CD4-positive, alpha-beta T cell treated with Interleukin-1 beta for 1 hour (primary cell): ENCODE data around the gene ITPR1.

ENCODE experiments used
- DNase-seq, 2 donors: peaks; one replicate each; pipeline ENCODE4 v3.0.0-alpha.2; 2020 to 2022

The ITPR1 gene

DNA sequence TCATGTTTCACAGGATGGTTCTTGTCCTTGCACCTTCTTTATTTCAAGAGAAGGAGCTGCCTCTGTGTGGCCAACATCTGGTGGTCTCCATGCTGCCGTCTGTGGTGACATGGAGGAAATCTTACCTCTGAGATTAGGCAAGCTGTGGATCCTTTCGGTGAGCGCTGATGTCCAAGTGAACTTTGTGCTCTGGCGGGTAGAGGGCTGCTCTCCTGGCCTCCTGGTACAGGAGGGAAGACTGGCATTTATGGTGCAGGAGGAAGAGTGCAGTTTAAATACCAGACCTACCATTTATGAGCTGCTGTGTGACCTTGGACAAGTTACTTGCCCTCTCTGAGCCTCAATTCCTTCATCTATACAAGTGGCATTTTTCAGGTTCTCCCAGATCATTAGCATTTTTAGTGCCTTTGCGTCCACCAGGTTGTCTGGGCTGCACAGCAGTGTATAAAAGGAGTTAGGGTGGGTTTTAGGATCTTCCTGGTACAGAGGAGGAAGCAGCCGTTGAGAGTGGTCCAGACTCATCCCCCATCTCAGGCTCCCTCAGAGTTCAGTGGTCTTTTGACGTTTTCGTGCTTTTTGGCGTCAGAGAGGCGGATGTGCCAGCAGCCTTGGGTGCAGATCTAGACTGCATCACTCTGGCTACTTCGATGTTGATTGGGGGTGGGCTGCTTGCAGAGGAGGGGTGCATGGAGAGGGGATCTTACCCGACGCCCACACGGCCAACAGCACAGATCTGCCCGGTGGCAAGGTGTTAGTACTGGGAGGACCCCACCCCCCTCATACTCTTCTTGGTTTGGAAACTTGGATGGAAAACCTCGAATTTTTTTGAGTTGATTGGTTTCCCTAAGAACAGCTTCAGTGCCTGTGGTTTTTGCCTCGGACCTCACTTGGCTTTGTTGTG, 162.2 kb downstream of the ITPR1 start:
- no peak for DNase-seq

DNA sequence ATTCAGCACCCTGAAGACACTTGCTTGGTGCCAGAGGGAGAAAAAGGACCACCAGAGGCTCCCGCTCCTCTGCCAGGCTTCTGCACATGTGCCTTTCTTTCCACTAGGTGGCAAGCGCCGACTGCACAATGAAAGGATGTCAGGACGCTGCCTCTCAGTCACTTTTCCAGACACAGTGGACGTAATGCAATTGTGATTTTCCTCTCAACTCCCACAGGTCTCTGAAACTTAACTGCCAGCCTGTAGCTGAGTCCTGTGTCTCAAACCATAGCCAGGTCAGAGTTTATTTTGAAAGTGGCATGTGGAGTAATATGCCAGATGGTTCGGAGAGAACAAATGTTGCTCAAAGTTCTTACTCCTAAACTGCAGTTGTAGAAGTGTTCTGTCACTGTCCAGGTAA, 162.9 kb downstream of the ITPR1 start:
- DNase-seq: no peak

DNA sequence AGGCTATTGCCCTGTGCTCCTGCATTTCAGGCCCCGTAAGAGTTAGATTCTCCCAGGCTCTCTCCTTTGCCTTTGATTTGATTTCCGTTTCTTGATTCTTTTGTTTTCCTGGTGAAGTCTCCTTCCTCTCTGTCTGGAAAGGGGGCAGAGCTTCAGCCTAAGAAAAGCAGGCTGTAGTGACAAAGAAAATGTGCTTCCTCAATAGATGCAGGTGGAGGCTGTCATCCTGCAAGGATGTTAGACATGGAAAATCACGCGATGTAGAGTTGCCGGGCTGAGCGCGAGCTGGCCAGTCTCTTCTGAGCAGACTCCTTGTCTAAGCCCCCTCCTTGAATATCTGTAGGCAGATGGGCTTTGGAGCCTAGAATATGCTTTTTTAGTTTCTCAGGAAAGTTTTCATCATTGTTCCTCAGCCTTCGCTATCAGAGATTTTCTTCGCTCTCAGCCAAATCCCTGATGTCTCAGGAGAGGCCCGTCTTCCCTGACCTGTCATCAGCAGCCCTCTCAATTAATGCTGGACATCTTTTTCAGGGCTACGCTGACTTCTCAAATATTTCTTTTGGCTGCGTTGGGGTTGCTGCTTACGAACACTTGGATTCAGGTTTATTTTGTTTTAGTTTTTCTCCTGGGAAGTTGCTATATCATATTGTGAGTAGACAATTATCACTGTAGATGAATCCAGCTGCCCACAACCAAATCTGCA, 163.6 kb downstream of the ITPR1 start:
- no peak for DNase-seq

DNA sequence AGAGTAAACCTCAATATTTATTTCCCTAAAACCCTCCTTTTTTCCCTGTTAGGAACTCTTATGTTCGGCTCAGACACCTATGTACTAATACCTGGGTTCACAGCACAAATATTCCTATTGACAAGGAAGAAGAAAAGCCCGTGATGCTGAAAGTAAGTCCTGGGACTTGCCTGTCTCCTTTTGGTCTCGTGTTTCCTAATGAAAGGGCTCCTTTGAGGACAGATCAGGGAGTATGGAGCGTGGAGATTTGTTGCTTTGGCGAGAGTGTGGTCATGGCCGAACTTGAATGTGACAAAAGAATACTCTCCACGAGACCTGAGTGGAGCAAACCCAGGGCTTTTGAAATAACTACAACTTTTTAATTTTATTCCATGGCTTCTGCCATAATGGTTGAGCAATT, 167.8 kb downstream of the ITPR1 start:
- no peak for DNase-seq

DNA sequence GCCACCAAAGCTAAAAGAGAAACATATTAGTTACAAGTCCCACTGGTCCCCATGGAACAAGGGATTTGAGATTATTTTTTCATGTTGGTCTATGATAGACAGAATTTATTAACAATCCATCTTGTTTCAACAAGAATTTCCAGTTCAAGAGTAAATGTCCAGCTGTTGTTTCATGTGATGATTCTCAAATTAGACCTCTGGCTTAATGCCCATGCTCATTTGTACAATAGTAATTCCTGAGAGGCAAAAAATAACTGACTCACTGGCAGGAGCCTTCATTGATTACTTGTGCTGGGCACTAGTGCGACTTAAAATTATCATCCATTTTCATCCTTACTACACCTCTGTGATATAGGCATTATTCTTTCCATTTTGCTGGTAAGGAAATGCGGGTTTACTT, 171.3 kb downstream of the ITPR1 start:
- no peak for DNase-seq

DNA sequence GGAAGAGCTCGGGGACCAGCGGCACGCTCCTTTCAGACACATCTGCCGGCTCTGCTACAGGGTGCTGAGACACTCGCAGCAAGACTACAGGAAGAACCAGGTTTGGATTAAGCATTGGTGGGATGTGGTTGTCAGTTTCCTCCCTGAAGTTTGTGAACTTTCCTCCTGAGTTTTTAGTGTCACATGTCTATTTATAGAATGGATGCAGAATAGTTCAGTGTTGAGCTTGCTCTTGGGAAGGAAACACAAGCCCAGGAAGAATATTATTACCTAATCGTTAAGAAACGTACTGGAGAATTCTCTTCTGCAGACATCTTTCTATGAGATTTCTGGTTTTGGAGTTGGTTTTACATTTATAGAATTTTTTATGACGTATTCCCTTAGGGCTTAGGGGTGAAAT, 172.0 kb downstream of the ITPR1 start:
- DNase-seq: no peak

DNA sequence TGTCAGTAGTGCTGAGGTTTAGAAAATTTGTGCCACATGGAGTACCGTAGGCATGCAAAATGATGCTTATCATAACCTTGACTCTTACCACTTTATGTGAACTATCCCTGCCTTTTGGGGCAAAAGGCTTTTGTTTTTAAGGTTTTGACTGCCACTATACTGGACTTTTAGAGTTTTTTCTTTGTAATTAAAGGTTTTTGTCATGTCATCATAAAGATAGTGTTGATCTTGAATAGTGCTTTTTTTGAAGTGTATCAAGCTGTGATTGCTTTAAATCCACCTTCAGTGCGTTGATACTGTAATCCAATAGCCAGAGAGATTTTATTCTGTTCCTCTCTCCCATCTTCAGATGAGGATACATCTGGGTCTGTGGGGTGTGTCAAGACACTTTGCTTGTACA, 172.9 kb downstream of the ITPR1 start:
- no peak for DNase-seq

DNA sequence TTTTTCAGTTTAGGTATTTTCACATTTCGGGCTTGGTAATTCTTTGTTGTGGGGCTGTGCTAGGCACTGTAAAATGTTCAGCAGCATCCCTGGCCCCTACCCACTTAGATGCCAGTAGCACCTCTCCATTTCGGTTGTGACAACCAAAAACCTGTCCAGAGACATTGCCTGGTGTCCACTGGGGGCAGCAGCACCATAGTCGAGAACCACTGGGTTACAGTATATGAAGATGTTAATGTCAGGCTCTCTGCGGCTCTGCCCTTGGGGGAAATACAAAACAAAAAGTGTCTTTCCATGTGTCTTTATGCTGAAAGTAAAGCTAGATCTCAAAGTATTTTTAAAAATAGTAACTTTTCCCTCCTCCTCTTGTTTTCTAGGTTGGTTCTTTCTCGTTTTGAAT, 177.2 kb downstream of the ITPR1 start:
- DNase-seq: no peak

DNA sequence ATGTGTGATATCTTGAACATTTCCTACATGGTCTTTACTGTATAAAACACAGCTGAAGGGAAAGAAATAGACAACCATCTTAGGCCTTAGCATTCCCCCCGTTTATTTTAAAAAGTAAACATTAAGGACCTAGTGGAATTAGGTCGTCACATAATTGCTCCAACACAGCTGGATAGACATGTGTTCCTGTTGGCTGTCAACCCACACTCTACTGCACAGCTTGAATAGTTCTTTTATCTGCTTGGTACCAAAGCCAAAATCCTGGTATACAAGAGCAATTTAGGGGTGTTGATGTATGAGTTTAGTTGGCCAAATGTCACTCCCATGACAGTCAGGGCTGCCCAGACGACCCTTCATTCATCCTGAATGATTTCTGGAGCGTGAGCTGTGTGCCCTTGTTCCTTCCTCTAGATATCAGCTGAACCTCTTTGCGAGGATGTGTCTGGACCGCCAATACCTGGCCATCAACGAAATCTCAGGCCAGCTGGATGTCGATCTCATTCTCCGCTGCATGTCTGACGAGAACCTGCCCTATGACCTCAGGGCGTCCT, 179.7 kb downstream of the ITPR1 start:
- no peak for DNase-seq

DNA sequence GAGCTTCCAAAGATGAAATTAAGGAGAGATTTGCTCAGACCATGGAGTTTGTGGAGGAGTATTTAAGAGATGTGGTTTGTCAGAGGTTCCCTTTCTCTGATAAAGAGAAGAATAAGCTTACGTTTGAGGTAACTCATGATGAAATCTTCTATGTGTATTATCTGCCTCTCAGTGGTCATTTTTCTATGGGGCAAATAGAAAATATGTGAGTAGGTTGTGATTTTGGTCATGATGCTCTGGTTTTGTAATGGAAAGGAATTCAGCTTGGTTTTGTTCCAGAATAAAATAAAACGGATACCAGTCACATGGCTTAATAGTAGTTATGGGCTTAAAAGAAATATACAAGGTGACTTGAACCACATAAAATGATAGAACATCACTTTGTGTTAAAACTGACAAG, 181.1 kb downstream of the ITPR1 start:
- DNase-seq: no peak

DNA sequence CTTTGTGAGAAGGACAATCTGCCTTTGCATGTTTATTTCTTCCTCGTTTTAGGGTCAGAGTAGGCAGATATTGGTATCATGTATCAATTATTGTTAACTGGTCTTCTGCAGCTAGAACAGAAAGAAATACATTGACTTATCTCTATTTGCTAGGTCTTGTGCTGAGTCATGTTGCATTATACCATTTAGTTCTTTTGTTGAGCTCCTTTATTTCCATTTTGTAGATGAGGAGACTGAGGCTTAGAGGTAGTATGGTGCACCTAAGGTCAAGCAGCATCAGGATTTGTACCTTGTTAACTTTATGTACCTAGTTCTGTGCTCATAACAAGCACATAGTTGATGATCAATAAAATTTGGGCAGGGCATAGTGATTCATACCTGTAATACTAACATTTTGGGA, 182.6 kb downstream of the ITPR1 start:
- DNase-seq: no peak

DNA sequence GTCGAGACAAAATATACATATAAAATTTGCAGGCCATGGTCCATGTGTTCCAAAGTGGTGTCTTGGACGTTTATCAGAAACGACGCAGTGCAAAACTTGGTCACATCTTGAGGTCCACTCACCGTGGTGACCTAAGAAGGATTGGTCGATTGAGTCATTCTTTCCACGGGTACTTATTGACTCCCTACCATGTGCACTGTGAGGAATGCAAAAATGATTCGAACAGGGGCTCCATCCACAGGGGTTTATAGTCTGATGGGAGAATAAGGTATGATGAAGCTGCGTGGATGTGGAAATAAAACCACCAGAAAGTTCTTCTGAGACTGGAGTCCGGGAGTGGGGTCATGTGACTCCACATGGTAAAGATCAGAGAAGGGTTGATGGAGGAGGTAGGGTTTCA, 185.2 kb downstream of the ITPR1 start:
- DNase-seq: no peak

DNA sequence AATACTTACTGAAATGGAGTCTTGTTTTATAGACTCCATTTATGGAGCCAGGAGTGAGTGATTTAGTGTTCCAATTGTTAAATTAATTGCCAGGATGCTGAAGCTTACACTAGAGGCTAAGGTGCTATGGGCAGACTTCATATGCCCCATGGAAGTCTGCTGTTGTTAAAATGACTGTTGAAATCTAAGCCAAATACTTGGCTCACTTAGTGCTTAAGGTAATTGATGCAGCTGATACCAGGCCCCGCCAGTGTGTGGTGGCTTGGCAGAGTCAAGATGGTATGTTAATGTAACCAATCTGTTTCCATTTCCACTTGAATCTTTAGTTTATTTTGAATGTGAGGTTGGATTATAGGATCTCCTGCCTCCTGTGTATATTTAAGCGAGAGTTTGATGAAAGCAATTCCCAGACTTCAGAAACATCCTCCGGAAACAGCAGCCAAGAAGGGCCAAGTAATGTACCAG, 187.1 kb downstream of the ITPR1 start:
- DNase-seq: no peak

DNA sequence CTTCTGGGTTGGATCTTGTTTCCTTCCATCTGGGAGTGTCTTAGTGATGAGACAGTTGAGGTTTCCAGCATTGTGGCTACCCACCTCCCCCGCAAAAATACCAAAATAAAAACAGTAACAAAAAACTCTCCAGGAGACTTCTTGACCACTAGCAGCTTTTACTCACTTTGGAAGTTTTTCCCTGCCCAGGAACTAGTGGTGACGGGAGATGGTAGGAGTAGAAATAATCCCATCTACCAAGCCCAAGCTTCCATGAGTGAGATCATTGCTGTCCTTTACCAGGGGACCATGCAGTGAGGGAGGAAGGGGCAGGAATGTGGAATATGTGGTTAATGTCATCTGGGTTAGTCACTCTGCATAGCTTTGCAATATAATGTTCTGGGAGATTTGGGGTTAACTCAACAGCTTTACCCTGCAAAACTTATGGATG, 187.7 kb downstream of the ITPR1 start:
- no peak for DNase-seq

DNA sequence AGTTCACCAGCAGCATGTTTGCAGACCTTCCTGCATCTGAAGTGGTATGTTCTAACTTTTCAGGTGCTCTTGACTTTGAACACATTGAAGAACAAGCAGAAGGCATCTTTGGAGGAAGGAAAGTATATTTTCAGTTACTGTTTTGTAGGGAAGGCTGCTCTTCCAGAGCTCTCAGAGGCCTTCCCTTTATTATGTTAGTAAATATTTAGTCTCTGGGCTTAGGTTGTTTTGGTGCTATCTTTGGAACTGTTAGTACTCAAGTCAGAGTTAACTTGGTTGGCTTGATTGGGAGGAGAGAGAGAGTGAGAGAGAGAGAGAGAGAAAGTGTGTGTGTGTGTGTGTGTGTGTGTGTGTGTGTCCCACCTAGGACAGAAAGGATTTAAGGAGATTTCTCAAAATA, 188.2 kb downstream of the ITPR1 start:
- DNase-seq: no peak

DNA sequence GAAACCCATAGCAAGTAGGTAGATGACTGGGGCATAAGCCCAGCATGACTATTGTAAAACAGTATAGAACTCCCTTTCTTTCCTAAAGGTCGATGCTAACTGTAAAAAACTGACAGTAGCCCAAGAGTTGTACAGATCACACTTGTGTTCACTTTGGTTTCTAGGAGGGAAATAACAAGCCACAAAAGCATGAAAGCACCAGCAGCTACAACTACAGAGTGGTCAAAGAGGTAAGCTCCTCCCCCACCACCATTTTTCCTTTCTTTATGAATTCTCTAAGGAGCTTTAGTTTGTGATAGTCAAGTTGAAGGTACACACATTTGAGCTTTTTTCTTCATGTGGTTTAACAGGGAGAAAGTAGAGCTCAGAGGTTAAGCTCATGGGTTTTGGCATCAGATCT, 191.0 kb downstream of the ITPR1 start:
- DNase-seq: no peak

DNA sequence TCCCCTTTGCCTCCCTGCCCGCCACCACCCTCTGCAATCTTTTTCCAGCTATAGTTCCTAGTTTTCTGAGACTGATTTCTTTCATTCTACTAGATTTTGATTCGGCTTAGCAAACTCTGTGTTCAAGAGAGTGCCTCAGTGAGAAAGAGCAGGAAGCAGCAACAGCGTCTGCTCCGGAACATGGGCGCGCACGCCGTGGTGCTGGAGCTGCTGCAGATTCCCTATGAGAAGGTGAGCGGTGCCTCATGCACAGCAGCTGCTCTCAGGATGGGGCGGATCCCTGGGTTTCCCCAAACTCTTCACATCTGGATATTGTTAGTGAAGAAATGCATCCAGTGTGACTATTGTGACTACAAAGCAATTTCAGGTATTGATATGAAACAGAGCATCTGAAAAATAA, 191.8 kb downstream of the ITPR1 start:
- no peak for DNase-seq

DNA sequence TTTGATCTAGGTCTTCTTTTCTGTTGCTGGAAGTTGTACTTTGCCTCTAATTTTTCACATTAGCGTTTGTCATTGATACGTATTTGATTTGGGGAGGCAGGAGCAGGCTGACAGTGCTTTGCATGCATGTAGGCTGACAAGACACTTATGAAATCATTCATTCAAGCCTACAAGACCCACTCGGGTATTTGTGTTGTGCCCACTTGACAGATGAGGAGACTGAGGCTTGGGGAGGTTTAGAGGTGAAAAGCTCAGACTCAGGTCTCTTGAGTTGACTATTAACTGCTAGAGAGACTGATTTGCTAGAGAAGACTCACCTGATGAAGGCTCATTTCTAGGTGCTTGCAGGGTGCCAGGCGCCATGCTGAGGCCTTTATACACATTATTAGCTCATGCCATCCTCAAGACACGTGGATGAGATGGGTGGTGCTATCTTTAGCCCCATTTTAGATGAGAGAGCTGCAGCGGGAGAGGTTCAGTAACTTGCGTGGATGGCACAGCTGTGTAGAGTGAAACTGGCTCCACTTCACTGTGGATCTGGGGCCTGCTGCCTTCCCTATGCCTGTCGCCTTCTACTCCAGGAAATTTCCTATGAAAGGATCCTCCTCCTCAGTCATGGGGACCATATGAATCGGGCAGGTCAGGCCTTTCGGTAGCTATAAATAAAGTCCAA, 192.7 kb downstream of the ITPR1 start:
- DNase-seq: no peak

DNA sequence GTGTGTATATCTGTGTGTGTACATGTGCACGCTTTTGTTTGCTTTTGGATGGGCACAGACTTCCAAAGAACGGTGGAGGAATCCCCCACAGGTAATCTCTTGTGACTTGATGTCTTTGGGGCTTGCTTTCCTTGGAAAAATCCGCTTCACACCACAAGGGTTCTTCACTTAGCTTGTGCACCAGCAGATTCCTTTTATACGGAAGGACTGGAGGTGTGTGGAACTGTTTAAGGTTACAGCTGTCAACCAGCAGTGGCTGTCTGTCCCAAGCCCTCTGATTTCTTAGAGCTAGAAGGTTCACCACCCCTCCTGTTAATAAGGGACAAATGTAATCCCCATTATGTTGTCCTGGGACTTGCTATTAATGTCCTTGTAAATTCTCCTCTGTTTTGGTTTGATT, 193.5 kb downstream of the ITPR1 start:
- no peak for DNase-seq

DNA sequence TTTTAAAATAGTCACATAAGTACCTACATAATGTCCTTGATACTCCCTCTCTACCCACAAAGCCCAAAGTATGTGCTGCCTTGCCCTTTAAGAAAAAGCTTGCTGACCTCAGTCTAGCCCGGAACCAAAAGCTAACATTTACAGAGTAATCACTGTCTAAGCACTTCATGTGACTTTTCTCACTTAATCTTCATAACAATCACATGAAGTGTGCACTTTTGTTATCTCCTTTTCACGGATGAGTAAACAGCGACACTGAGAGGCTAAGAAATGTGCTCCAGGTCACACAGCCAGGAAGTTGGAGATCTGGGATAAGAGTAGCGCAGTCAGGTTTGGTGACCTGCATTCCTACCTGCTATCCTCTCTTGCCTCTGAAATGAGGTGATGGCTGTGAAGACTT, 194.0 kb downstream of the ITPR1 start:
- DNase-seq: no peak

DNA sequence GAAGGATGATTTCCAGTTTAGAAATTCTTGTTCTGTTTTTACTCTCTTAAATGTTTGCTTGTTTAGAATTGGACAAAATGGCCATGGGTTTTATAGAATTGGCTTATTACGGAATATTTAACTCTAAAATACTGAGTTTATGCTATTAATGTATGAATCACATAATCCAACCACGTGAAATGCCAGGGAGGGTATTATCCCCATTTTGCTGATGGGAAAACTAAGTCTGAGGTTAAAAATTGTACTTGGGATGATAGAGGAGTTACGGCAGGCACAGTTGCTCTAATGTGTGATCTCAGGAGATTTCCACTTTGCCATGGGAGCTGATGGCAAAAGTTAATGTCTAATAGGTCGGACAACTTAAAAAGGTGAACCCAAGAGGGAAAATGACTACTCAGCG, 194.4 kb downstream of the ITPR1 start:
- DNase-seq: no peak

DNA sequence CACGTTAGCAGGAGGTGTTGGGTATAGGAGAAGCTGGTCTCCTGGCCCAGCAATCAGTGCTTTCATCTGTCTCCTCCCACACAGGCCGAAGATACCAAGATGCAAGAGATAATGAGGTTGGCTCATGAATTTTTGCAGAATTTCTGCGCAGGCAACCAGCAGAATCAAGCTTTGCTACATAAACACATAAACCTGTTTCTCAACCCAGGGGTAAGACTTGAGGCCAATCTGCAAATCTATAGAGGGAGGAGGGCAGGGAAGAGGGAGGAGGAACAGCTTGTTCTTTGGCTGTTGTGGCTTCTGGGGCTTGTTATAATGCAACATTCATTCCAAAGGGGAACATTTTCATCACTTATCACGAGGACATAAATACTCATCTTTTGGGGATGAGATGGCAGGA, 195.3 kb downstream of the ITPR1 start:
- DNase-seq: no peak

DNA sequence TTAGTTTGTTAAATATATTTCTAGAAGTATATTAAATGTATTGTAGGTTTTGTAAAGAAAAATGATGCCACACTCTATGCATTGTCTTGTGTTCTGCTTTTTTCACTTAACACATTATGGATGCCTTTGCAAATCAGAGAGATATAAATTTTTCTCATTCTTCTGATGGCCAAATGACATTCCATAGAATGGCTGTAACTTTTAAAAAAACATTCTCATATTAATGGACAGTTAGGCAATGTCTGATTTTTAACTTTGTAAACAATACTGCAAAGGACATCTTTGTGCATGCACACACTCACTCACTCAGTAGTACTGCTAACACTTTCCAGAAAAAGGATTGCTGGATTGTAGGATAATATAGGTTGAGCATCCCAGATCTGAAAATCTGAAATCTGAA, 195.9 kb downstream of the ITPR1 start:
- DNase-seq: no peak

DNA sequence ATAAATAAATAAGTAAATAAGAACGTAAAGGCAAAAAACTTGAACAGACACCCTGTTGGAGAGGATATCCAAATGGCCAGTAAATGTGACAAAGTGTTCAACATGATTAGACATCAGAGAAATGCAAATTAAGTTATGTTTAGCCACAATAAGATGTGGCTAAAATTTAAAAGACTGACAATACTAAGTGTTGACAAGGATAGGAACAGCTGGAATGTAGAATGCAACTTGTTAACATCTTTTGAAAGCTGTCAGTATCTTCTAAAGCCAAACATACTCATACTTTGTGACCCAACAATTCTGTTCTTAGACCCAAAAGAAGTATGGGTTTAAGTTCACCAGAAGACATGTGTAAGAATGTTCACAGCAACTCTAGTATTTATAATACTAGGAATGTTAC, 197.1 kb downstream of the ITPR1 start:
- no peak for DNase-seq
